ENCODE measurements around the gene CANT1. TPM values are rescaled to one million over a fixed set of nuclear protein-coding genes. Genes with fewer than 3 reads are reported as not detected.
"Not testable (repeated sequence)": the region's sequence is repeated elsewhere in the genome, so short reads cannot be mapped to it uniquely, and the experiment has no call there.

CANT1 gene
- total RNA-seq, 4 donors from 2014 or later = 21.2 to 33.7 (median 27.0) TPM

GRCh38 chr17:78950870-78951269 is 58.7 kb downstream of the CANT1 start:
- peaks cover 0 to 14% (median 12%) of the 10 kb centered on the region in 4 donors for H3K4me1 ChIP-seq
- H3K4me3 ChIP-seq = no peak overlapping the region
- no peak for DNase-seq (ENCODE audit: extremely low spot score)
- TF ChIP-seq, protein P1, sequence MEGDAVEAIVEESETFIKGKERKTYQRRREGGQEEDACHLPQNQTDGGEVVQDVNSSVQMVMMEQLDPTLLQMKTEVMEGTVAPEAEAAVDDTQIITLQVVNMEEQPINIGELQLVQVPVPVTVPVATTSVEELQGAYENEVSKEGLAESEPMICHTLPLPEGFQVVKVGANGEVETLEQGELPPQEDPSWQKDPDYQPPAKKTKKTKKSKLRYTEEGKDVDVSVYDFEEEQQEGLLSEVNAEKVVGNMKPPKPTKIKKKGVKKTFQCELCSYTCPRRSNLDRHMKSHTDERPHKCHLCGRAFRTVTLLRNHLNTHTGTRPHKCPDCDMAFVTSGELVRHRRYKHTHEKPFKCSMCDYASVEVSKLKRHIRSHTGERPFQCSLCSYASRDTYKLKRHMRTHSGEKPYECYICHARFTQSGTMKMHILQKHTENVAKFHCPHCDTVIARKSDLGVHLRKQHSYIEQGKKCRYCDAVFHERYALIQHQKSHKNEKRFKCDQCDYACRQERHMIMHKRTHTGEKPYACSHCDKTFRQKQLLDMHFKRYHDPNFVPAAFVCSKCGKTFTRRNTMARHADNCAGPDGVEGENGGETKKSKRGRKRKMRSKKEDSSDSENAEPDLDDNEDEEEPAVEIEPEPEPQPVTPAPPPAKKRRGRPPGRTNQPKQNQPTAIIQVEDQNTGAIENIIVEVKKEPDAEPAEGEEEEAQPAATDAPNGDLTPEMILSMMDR (IDR thresholded peaks at IDR 0.05) = no peak
- TF ChIP-seq POLR2AphosphoS5 (IDR thresholded peaks at IDR 0.05) (no peak), EP300 (IDR thresholded peaks at IDR 0.05) (no peak), POLR2A (IDR thresholded peaks at IDR 0.05; ENCODE audit: low read depth) (no peak)
- no peaks in the 10 kb centered on the region for H3K36me3 ChIP-seq
- intact Hi-C loops (cut with DNase I) = no loop called here
- H3K9me3 ChIP-seq = peaks cover 0 to 17% (median 16%) of the 10 kb centered on the region in 4 donors
- H3K27ac ChIP-seq (replicated peaks in 1 of 4) = no peak overlapping the region
- no peaks in the 10 kb centered on the region for H3K27me3 ChIP-seq
- WGBS = 100% methylated on average over 1 of the region's 2 CpGs

GRCh38 chr17:78947235-78948149 is 62.1 kb downstream of the CANT1 start:
- DNase-seq (ENCODE audit: extremely low spot score) = no peak
- H3K4me1 ChIP-seq = peaks cover 0 to 9% (median 8%) of the 10 kb centered on the region in 4 donors
- intact Hi-C loops (cut with DNase I) = no loop called here
- WGBS = 82% methylated on average over 18 of the region's 18 CpGs
- H3K4me3 ChIP-seq = no peak overlapping the region
- no peaks in the 10 kb centered on the region for H3K36me3 ChIP-seq
- no peak overlapping the region for H3K27ac ChIP-seq (replicated peaks in 1 of 4)
- H3K9me3 ChIP-seq = peaks cover 0 to 17% (median 16%) of the 10 kb centered on the region in 4 donors
- TF ChIP-seq, protein P1 (IDR thresholded peaks at IDR 0.05) = no peak
- TF ChIP-seq POLR2AphosphoS5 (IDR thresholded peaks at IDR 0.05) (no peak), POLR2A (IDR thresholded peaks at IDR 0.05; ENCODE audit: low read depth) (no peak), EP300 (IDR thresholded peaks at IDR 0.05) (no peak)
- H3K27me3 ChIP-seq = no peaks in the 10 kb centered on the region

DNA sequence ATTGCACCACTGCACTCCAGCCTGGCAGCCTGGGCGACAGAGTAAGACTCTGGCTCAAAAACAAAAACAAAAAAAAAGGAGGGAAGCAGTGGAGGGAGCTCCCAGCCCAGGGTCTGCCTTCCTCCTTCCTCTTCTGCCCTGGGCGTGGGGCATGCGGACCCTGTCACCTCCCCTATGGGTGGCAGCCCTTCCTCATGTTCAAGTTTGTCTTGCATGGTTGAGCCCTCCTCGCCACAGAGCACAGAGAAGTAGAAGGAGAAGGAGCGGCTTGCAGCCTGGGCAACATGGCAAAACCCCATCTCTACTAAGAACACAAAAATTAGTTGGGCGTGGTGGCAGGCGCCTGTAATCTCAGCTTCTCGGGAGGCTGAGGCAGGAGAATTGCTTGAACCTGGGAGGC is 62.9 kb downstream of the CANT1 start:
- H3K4me3 ChIP-seq = no peak overlapping the region
- intact Hi-C loops (cut with DNase I) = no loop called here
- H3K4me1 ChIP-seq = peaks cover 0 to under 1% (median under 1%) of the 10 kb centered on the region in 4 donors
- 80% methylated on average over 8 of the region's 8 CpGs for WGBS
- H3K27ac ChIP-seq (replicated peaks in 1 of 4) = no peak overlapping the region
- H3K27me3 ChIP-seq = no peaks in the 10 kb centered on the region
- no peaks in the 10 kb centered on the region for H3K36me3 ChIP-seq
- peaks cover 0 to 17% (median 16%) of the 10 kb centered on the region in 4 donors for H3K9me3 ChIP-seq
- TF ChIP-seq POLR2AphosphoS5 (IDR thresholded peaks at IDR 0.05) = no peak
- TF ChIP-seq POLR2A (IDR thresholded peaks at IDR 0.05; ENCODE audit: low read depth) = no peak
- TF ChIP-seq, protein P1 (IDR thresholded peaks at IDR 0.05) = no peak
- TF ChIP-seq EP300 (IDR thresholded peaks at IDR 0.05) = no peak
- no peak for DNase-seq (ENCODE audit: extremely low spot score)

DNA sequence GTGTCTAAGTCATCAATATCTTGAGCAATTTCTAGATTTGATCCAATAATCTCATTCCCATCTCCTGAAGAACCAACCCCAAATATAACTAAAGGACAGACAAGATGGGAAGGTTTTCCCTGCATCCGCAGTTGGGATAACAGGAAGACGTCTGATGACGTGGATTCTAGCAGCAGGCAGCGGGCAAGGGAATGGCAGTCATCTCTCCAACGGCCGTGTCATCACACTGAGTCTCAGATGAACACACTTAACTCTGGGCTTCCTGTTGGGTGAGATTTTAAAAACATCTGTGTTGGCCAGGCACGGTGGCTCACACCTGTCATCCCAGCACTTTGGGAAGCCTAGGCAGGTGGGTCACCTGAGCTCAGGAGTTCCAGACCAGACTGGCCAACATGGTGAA is 63.4 kb downstream of the CANT1 start:
- Histone ChIP-seq H3K9me3 (peaks cover 0 to 12% (median 12%) of the 10 kb centered on the region in 4 donors), H3K4me1 (no peaks in the 10 kb centered on the region), H3K27ac (replicated peaks in 1 of 4) (no peak overlapping the region), H3K36me3 (no peaks in the 10 kb centered on the region), H3K27me3 (no peaks in the 10 kb centered on the region), H3K4me3 (no peak overlapping the region)
- DNase-seq (ENCODE audit: extremely low spot score) = no peak
- intact Hi-C loops (cut with DNase I) = no loop called here
- WGBS = 84% methylated on average over 6 of the region's 7 CpGs
- no peak for TF ChIP-seq POLR2AphosphoS5 (IDR thresholded peaks at IDR 0.05)
- no peak for TF ChIP-seq EP300 (IDR thresholded peaks at IDR 0.05)

DNA sequence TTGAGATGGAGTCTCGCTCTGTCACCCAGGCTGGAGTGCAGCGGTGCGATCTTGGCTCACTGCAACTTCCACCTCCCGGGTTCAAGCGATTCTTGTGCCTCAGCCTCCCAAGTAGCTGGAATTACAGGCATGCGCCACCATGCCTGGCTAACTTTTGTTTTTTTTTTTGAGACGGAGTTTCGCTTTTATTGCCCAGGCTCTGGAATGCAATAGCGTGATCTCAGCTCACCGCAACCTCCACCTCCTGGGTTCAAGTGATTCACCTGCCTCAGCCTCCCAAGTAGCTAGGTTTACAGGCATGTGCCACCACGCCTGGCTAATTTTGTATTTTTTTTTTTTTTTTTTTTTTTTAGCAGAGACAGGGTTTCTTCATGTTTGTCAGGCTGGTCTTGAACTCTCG is 64.1 kb downstream of the CANT1 start:
- H3K36me3 ChIP-seq; H3K9me3 ChIP-seq; intact Hi-C loops (cut with DNase I); H3K4me1 ChIP-seq; DNase-seq (ENCODE audit: extremely low spot score); H3K27ac ChIP-seq (replicated peaks in 1 of 4); H3K4me3 ChIP-seq; H3K27me3 ChIP-seq: not testable (repeated sequence)
- 95% methylated on average over 12 of the region's 12 CpGs for WGBS

All from esophagus muscularis mucosa (tissue), 4 donors.